Spleen (tissue), 3 donors: Measurements from ENCODE around the gene RDX.

Experiments used
- POLR2A ChIP-seq, 3 donors: fragments of 450-650 bp; IDR thresholded peaks; one replicate each; pipeline ENCODE4 v1.5.1; 2017; ENCODE audit warnings: antibody characterized with exemption in 3 of 3, mild to moderate bottlenecking in 1 of 3
- POLR2AphosphoS5 ChIP-seq, 3 donors: sonication (generic); formaldehyde crosslinking; IDR thresholded peaks; one replicate each; pipeline ENCODE4 v1.5.1; 2017; ENCODE audit warnings: antibody characterized with exemption in 3 of 3

DNA sequence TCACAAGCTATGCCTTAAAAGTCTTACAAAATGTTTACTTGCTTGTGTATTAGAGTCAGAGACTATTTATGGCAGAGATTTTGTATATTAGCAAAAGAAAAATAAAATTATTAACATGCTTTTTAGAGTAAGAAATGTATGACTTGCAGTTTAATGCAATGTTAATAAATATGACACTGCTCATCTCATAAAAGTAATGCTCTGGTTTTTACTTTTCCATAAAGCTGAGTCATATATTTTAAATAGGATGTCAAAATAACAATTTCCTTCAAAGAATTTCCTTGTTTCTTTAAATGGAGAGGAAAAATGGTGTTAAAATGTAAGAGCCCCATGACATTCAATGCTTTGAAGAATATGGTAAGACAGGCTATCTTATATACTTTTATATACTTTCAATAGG, 16.3 kb upstream of the RDX start:
- no peak for TF ChIP-seq POLR2A (IDR thresholded peaks at IDR 0.05)
- TF ChIP-seq POLR2AphosphoS5 (IDR thresholded peaks at IDR 0.05): no peak
